Endothelial cell of umbilical vein (primary cell): ENCODE results near the gene SNRPF. TPM values are rescaled to one million over a fixed set of nuclear protein-coding genes. Genes with fewer than 3 reads are reported as not detected.

Source experiments
- BruUV-seq: library from RNA; stranded (reverse); fragments of 400-500 nt; replicated peaks from 2 replicates; lab custom pipeline; 2021; lab: Mats Ljungman, UMichigan
- CTCF ChIA-PET: fragments of 300-600, 350-600 bp; sonication (Branson Sonifier 250); formaldehyde crosslinking; loops from one replicate; lab custom pipeline; 2021; ENCODE audit warnings: antibody characterized with exemption, inconsistent platforms; lab: Charles Lee
- POLR2A ChIA-PET: fragments of 300-600, 350-600 bp; sonication (Branson Sonifier 250); formaldehyde crosslinking; loops from one replicate; lab custom pipeline; 2021; ENCODE audit warnings: antibody characterized with exemption, inconsistent platforms; lab: Charles Lee
- DNase-seq: peaks from one replicate; pipeline ENCODE4 v3.0.0-alpha.2; 2011; ENCODE audit warnings: low read depth, low spot score
- FAIRE-seq: peaks from 2 replicates; lab custom pipeline; 2011; peaks lifted over from hg19 to GRCh38; lab: Jason Lieb, UNC
- H2AFZ ChIP-seq: 2 replicates; pipeline ENCODE4 v1.6.0; 2012; ENCODE audit warnings: low read depth, low read length, control low read depth, inconsistent platforms
- H3K27ac ChIP-seq: 2 replicates; pipeline ENCODE4 v1.5.1; 2011; ENCODE audit warnings: low read depth, mild to moderate bottlenecking, control low read depth, low read length, moderate library complexity; ENCODE audit not compliant: insufficient read depth
- H3K27me3 ChIP-seq, 2 experiments: 2 replicates each; pipeline versions ENCODE4 v1.6.0 to v1.6.1; 2011; ENCODE audit warnings: low read length in 2 of 2, mixed read lengths in 1 of 2; ENCODE audit not compliant: control insufficient read depth in 2 of 2, insufficient read depth in 2 of 2
- H3K36me3 ChIP-seq, 2 experiments: 2 replicates in 1 of 2; 3 replicates in 1 of 2; pipeline ENCODE4 v1.5.1; 2011; ENCODE audit warnings: low read length in 2 of 2, mild to moderate bottlenecking in 1 of 2, moderate library complexity in 1 of 2; ENCODE audit not compliant: control insufficient read depth in 2 of 2, insufficient read depth in 2 of 2; ENCODE audit errors: extremely low read depth in 1 of 2
- H3K4me1 ChIP-seq: 3 replicates; pipeline ENCODE4 v1.5.1; 2011; ENCODE audit warnings: mild to moderate bottlenecking, low read length; ENCODE audit not compliant: control insufficient read depth, insufficient read depth; ENCODE audit errors: extremely low read depth
- H3K4me2 ChIP-seq: 2 replicates; pipeline ENCODE4 v1.6.1; 2011; ENCODE audit warnings: low read length, control low read depth, mixed read lengths; ENCODE audit not compliant: insufficient read depth
- H3K4me3 ChIP-seq, 3 experiments: fragments of 200-600 bp in 1 of 3; sonication (generic), shearing (Covaris generic) in 1 of 3; replicated peaks in 1 of 3; 2 replicates each; pipeline ENCODE4 v1.5.1; 2011 to 2016; ENCODE audit warnings: control low read depth in 3 of 3, low read length in 3 of 3, mild to moderate bottlenecking in 2 of 3, inconsistent platforms in 1 of 3, low read depth in 1 of 3, moderate library complexity in 1 of 3; ENCODE audit not compliant: insufficient read depth in 1 of 3
- H3K79me2 ChIP-seq: 2 replicates; pipeline ENCODE4 v1.6.0; 2012; ENCODE audit warnings: low read length, inconsistent platforms; ENCODE audit not compliant: control insufficient read depth, insufficient read depth
- H3K9ac ChIP-seq: replicated peaks from 2 replicates; pipeline ENCODE3; 2011; ENCODE audit warnings: low read length, control low read depth; ENCODE audit not compliant: insufficient read depth; ENCODE audit errors: extremely low read depth
- H3K9me1 ChIP-seq: replicated peaks from 3 replicates; pipeline ENCODE4 v1.6.0; 2011; ENCODE audit warnings: mild to moderate bottlenecking, low read length; ENCODE audit not compliant: control insufficient read depth, insufficient read depth; ENCODE audit errors: extremely low read depth
- H3K9me3 ChIP-seq: replicated peaks from 2 replicates; pipeline ENCODE4 v1.5.1; 2012; ENCODE audit warnings: low read length, inconsistent platforms; ENCODE audit not compliant: control insufficient read depth, insufficient read depth
- H4K20me1 ChIP-seq: replicated peaks from 2 replicates; pipeline ENCODE3; 2011; ENCODE audit warnings: mild to moderate bottlenecking, low read length; ENCODE audit not compliant: control insufficient read depth, insufficient read depth; ENCODE audit errors: extremely low read depth
- EZH2 ChIP-seq: IDR thresholded peaks from 2 replicates; pipeline ENCODE4 v1.6.1; 2012; ENCODE audit warnings: borderline replicate concordance, low read depth, mild to moderate bottlenecking, moderate library complexity, low read length, inconsistent platforms; ENCODE audit not compliant: severe bottlenecking
- FOS ChIP-seq: IDR thresholded peaks from 2 replicates; pipeline ENCODE4 v1.6.1; 2011; ENCODE audit warnings: mild to moderate bottlenecking, low read length, moderate library complexity, borderline replicate concordance; ENCODE audit not compliant: insufficient read depth
- GATA2 ChIP-seq: IDR thresholded peaks from 2 replicates; pipeline ENCODE4 v1.7.0; 2011; ENCODE audit warnings: low read depth, mild to moderate bottlenecking, moderate library complexity, mixed read lengths, low read length; ENCODE audit not compliant: insufficient read length, insufficient read depth
- JUN ChIP-seq: IDR thresholded peaks from 2 replicates; pipeline ENCODE4 v1.6.1; 2011; ENCODE audit warnings: borderline replicate concordance, low read depth; ENCODE audit not compliant: insufficient read length, insufficient read depth
- MAX ChIP-seq: IDR thresholded peaks from 2 replicates; pipeline ENCODE4 v1.6.1; 2011; ENCODE audit not compliant: insufficient read depth, insufficient read length
- MYC ChIP-seq: IDR thresholded peaks from one replicate; pipeline ENCODE4 v1.6.1; 2011; ENCODE audit warnings: mild to moderate bottlenecking, low read depth, low read length
- POLR2A ChIP-seq: IDR thresholded peaks from 2 replicates; pipeline ENCODE4 v1.6.1; 2012; ENCODE audit warnings: low read depth, mild to moderate bottlenecking, control low read depth, low read length
- POLR2AphosphoS5 ChIP-seq: IDR thresholded peaks from 2 replicates; pipeline ENCODE4 v1.6.1; 2012; ENCODE audit warnings: low read depth, mild to moderate bottlenecking, control low read depth, low read length, moderate library complexity; ENCODE audit not compliant: insufficient read depth
- dilution Hi-C: fragments of 300-500 bp; cut with MboI; formaldehyde crosslinking; loops from one replicate; pipeline ENCODE4 v1.15.0; 2019; ENCODE audit warnings: low sequenced_read_pairs; ENCODE audit not compliant: extremely low pct_ligation_motif_present
- intact Hi-C: fragments of 100-400 bp; cut with micrococcal nuclease; formaldehyde crosslinking; loops from one replicate; pipeline ENCODE4 v1.10.0; 2022
- polyA plus RNA-seq, 4 experiments: library from polyadenylated mRNA; depleted of rRNA in 3 of 4; stranded (reverse) in 3 of 4; unstranded in 1 of 4; fragments of >200 nt; gene quantifications; 2 replicates each; pipeline versions ENCODE4 v1.2.1 to v1.2.3, GENCODE V29; 2011 to 2012; ENCODE audit warnings: missing spikeins in 1 of 4
- total RNA-seq: library from RNA; stranded (reverse); gene quantifications from 2 replicates; pipeline ENCODE4 v1.2.3, GENCODE V29; 2021
- TF ChIP-seq, protein P1 (sequence below), 2 donors: IDR thresholded peaks; 1 replicate in 1 of 2; 2 replicates in 1 of 2; pipeline ENCODE4 v1.5.1; 2011; ENCODE audit warnings: low read length in 2 of 2, mild to moderate bottlenecking in 2 of 2, moderate library complexity in 2 of 2, control low read depth in 1 of 2, inconsistent platforms in 1 of 2, low read depth in 1 of 2; ENCODE audit not compliant: insufficient read depth in 1 of 2; ENCODE audit errors: extremely low read depth in 1 of 2

The SNRPF gene
- total and polyA plus RNA-seq, 2 donors (not counting 3 experiments of a cell fraction or from before 2014, with no cell fraction given), result 17.1 to 36.6 TPM

GRCh38 chr12:95896846-95897245 is 38.1 kb downstream of the SNRPF start:
- Histone ChIP-seq H3K4me2 (no peak overlapping the region), H3K9me1 (no peaks in the 10 kb centered on the region), H3K9ac (no peak overlapping the region), H3K4me3 (no peak overlapping the region), H4K20me1 (no peaks in the 10 kb centered on the region), H3K27me3 (peaks cover 18 to 22% of the 10 kb centered on the region in 2 experiments), H3K27ac (no peak overlapping the region), H2AFZ (no peak overlapping the region), H3K36me3 (no peaks in the 10 kb centered on the region), H3K79me2 (no peaks in the 10 kb centered on the region), H3K4me1 (no peaks in the 10 kb centered on the region), H3K9me3 (no peaks in the 10 kb centered on the region)
- TF ChIP-seq FOS (no peak), GATA2 (no peak), MYC (no peak)
- FAIRE-seq, result no peak
- no TSS peak for BruUV-seq
- intact Hi-C loops, result no loop called here
- dilution Hi-C loops, result no loop called here
- ChIA-PET CTCF (interaction anchor here (1.3 kb wide), 1 partner anchor 32 kb away, joined by 4 read pairs; no protein-coding TSS in a partner anchor), POLR2A (no interaction called here)
- no peak for DNase-seq

DNA sequence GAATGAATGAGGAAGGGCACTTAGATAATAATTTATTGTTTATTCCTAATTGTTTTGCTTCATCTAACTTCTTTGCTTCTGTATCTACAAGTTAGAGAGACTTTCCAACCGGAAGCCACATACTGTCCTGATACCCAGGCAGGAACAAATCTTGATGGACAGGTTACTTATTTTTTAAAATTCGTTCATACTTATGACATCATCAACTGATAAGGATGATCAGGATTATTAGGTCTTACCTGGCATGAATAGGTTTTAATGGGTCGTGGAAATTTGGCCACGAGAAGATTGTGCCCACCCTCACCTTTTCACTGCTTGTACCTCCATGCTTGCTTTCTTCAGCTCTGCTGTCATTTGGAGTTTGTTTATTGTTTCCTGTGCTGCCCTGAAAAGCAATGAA is 39.3 kb downstream of the SNRPF start:
- Histone ChIP-seq H3K4me3 (no peak overlapping the region), H2AFZ (no peak overlapping the region), H4K20me1 (no peaks in the 10 kb centered on the region), H3K4me2 (no peak overlapping the region), H3K36me3 (no peaks in the 10 kb centered on the region), H3K4me1 (no peaks in the 10 kb centered on the region), H3K27me3 (peaks cover 22% of the 10 kb centered on the region in 2 experiments), H3K9ac (no peak overlapping the region), H3K27ac (no peak overlapping the region), H3K79me2 (no peaks in the 10 kb centered on the region), H3K9me1 (no peaks in the 10 kb centered on the region), H3K9me3 (no peaks in the 10 kb centered on the region)
- ChIA-PET POLR2A (no interaction called here), CTCF (interaction anchor here (1.6 kb wide), 1 partner anchor 323 kb away, joined by 6 read pairs; no protein-coding TSS in a partner anchor)
- dilution Hi-C loops (no loop called here), intact Hi-C loops (no loop called here)
- no TSS peak for BruUV-seq
- TF ChIP-seq MAX (no peak), GATA2 (no peak), FOS (no peak), JUN (no peak), EZH2 (no peak), POLR2A (no peak), POLR2AphosphoS5 (no peak), MYC (no peak)
- TF ChIP-seq, protein P1, sequence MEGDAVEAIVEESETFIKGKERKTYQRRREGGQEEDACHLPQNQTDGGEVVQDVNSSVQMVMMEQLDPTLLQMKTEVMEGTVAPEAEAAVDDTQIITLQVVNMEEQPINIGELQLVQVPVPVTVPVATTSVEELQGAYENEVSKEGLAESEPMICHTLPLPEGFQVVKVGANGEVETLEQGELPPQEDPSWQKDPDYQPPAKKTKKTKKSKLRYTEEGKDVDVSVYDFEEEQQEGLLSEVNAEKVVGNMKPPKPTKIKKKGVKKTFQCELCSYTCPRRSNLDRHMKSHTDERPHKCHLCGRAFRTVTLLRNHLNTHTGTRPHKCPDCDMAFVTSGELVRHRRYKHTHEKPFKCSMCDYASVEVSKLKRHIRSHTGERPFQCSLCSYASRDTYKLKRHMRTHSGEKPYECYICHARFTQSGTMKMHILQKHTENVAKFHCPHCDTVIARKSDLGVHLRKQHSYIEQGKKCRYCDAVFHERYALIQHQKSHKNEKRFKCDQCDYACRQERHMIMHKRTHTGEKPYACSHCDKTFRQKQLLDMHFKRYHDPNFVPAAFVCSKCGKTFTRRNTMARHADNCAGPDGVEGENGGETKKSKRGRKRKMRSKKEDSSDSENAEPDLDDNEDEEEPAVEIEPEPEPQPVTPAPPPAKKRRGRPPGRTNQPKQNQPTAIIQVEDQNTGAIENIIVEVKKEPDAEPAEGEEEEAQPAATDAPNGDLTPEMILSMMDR (IDR thresholded peaks at IDR 0.05; ENCODE audit: extremely low read depth in 1 of 2, insufficient read depth in 1 of 2, low read depth in 1 of 2, low read length in 2 of 2), result no peak
- DNase-seq, result no peak
- FAIRE-seq, result no peak
